ENCODE data around the gene TUSC2.

The TUSC2 gene

DNA sequence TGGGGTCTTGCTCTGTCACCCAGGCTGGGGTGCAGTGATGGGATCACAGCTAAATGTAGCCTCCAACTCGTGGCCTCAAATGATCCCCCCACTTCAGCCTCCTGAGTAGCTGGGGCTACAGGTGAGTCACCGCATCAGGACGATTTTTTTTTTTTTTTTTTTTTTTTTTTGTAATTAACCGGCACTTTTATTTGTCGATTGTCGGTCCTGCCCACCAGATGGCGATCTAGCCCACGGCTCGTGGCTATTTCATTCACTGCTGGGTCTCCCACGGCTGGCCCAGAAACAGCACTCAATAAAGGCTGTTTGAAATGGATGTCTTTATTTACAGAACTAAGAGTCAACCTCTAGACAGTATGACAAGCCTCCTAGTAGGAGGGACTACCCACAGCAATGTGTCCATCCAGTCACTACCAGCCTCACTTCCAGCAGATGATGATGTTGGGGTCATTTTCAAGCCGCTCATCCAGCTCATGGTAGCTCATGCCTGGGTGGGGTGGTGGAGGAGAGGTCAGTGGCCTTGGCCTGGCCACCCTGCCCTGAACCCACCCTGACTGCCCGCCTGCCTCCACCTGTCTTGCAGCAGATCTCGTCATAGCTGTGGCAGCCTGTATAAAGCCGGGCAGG, 19.3 kb upstream of the TUSC2 start:
- DNase-seq (ENCODE audit: insufficient read length, low spot score) (peak; percentile 66), FAIRE-seq (no peak)
- TF ChIP-seq, protein P1, sequence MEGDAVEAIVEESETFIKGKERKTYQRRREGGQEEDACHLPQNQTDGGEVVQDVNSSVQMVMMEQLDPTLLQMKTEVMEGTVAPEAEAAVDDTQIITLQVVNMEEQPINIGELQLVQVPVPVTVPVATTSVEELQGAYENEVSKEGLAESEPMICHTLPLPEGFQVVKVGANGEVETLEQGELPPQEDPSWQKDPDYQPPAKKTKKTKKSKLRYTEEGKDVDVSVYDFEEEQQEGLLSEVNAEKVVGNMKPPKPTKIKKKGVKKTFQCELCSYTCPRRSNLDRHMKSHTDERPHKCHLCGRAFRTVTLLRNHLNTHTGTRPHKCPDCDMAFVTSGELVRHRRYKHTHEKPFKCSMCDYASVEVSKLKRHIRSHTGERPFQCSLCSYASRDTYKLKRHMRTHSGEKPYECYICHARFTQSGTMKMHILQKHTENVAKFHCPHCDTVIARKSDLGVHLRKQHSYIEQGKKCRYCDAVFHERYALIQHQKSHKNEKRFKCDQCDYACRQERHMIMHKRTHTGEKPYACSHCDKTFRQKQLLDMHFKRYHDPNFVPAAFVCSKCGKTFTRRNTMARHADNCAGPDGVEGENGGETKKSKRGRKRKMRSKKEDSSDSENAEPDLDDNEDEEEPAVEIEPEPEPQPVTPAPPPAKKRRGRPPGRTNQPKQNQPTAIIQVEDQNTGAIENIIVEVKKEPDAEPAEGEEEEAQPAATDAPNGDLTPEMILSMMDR (IDR thresholded peaks at IDR 0.05; ENCODE audit: insufficient read depth, missing control alignments): peak; percentile 59

DNA sequence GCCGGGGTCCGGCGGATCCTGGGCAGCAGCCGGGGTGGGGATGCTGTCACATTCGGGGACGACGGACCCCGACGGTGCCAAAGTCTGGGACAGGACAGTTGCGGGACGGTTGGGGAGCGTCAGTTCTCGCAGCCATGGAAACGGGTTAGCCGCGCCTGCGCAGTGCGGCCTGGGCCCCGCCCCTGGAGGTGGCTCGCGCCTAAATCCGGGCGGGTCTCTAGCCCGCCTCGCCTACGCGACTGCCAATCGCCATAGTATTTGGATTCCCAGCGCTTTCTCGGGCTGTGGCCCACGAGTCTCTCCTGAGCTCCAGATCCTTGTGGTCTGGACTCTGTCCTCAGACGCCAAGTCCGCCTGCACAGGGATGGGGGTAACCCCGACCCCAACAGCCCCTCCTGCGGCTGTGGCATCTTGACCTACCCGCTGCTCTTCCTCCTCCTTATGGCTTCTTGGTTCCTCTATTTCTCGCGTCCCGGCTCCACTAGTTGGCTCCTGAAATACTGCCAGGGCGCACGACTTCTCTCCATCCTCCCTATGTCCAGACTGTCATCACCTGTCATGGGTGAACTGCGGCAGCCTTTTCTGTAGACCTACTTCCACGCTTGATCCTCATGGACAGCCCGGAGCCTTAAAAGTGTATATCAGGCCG, 17.7 kb upstream of the TUSC2 start, which contains the start of gene ZMYND10:
Gene ZMYND10 (minus strand): TSS at position 147 of the 649 bp plus-strand sequence. CDS start 153 bp downstream, outside the sequence.
- peak; percentile 81 for DNase-seq (ENCODE audit: insufficient read length, low spot score)
- FAIRE-seq: no peak
- TF ChIP-seq, protein P1 (IDR thresholded peaks at IDR 0.05; ENCODE audit: insufficient read depth, missing control alignments): no peak

DNA sequence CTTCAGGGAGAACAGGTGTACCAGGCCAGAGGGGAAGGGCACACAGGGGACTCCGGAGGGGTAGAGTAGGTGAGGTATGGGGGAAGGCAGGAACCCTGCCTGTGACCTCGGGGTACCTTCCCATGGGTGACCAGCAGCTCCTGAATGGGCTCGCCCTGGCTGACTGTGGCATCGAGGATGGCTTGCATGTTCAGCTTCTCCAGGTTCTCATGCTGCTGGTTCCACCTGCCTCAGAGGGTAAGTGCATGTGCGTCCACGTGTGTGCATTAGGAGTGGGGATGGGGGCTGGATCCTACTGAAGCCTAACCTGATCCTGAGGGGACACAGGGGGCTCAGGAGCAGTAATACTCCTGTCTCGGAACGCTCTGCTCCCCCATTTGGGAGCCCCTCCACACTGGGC, 17.0 kb upstream of the TUSC2 start:
- no peak for FAIRE-seq
- no peak for DNase-seq (ENCODE audit: insufficient read length, low spot score)
- TF ChIP-seq, protein P1 (IDR thresholded peaks at IDR 0.05; ENCODE audit: insufficient read depth, missing control alignments): no peak

DNA sequence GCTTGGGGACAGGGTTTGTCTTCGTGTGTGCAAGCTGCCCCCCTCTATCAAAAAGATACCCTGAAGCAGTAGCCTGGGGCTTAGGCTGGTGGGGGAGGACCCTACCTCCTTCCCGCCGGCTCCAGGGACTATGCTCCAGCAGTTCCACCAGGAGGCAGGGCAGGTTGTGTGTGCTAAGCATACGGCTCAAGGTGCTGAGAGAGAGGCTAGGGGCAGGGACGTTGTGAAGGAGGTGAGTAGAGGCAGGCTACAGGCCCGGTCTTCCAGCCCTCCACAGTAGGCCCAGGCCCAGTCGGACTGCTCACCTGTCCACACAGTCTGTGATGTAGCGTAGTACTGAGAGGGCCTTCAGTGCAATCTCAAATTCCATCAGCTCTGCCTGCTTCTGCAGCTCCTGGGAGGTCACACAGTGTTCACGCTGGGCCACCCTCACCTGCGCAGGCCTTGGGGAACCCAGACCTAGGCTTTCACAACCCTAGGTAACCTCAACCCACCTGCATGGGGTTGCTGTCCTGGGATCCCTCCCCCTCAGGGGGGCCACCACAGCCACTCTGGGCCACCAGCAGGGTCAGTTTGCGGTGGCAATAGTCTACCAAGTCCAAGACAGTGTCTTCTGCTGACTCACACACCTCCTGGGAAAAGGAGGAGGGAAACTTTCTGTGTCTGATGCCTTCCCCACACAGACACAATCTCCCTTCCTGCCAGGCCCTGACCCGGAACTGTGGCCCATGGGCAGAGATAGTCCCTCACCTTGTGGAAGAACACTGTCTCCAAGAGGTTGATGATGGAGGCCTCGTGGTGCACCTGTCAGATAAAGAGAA, 15.0 kb upstream of the TUSC2 start:
- TF ChIP-seq, protein P1 (IDR thresholded peaks at IDR 0.05; ENCODE audit: insufficient read depth, missing control alignments): no peak
- FAIRE-seq (no peak), DNase-seq (ENCODE audit: insufficient read length, low spot score) (no peak)

DNA sequence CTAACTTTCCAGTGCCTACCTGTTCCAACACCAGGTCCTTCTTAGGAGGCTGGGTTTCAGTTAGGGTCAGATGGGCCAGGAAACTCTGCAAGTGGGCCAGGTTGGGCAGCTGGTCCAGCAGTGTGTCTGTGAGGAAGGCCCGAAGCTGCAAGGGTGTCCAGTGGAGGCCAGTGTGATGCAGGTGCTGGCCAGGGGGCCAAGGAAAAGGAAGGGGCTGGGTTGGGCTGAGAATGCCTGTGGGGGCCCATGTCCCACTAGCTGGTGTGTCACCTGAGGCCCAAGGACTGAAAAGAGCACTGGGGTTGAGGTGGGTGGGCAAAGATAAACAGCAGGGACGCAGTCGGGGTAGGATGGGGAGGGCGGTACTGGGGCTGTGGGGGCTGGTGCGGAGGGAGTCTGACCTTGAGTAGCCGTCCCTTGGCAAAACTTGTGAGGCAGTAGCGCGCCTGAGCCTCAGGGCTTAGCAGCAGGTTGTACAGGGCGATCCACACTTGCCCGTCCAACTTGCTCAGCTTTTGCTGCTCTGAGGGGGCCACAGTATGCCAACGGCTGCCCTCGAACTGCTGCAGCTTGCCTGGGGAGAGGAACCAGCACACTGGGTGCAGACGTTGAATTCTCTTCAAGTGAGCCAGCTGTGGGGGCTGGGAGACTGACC, 14.1 kb upstream of the TUSC2 start:
- no peak for FAIRE-seq
- TF ChIP-seq, protein P1 (IDR thresholded peaks at IDR 0.05; ENCODE audit: insufficient read depth, missing control alignments): no peak
- DNase-seq (ENCODE audit: insufficient read length, low spot score): no peak

DNA sequence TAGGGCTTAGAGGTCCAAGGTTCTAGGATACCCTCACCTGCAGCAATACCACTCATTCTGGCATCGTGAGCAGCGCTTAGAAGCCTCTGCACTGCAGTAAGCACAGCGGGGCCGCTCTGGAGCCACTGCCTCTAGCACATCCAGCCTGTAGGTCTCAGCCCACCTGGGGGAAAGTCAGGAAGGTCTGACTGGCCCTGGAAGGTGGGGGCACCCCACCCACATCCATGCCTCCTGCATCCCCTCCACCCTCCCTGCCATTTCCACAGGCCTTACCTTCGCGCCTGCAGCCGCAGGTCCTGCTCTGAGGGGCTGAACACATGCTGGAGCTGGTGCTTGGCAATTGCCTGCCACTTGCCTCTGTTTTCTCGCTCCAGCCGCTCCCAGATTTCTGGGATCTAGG, 13.5 kb upstream of the TUSC2 start:
- FAIRE-seq: no peak
- TF ChIP-seq, protein P1 (IDR thresholded peaks at IDR 0.05; ENCODE audit: insufficient read depth, missing control alignments): no peak
- DNase-seq (ENCODE audit: insufficient read length, low spot score): no peak
